HCT116 (cell line): Measurements from ENCODE around the gene MRPS23. TPM values are rescaled to one million over a fixed set of nuclear protein-coding genes. Genes with fewer than 3 reads are reported as not detected.

ENCODE experiments used
- ATAC-seq: fragments of 200-7000 bp; cut with Tn5 transposase; 2 replicates; pipeline ENCODE4 v1.9.1; 2020; ENCODE audit warnings: mild to moderate bottlenecking, moderate library complexity
- BruUV-seq: library from RNA; stranded (reverse); fragments of 400-500 nt; replicated peaks from 2 replicates; lab custom pipeline; 2021; lab: Mats Ljungman, UMichigan
- CTCF ChIA-PET: fragments of 300-600 bp; sonication (Branson Sonifier 250); formaldehyde crosslinking; loops from one replicate; lab custom pipeline; 2021; ENCODE audit warnings: antibody characterized with exemption; lab: Charles Lee
- POLR2A ChIA-PET: fragments of 300-600, 350-600 bp; sonication (Branson Sonifier 250); formaldehyde crosslinking; loops from one replicate; lab custom pipeline; 2021; ENCODE audit warnings: antibody characterized with exemption; lab: Charles Lee
- RAD21 ChIA-PET, 2 experiments: fragments of 300-600 bp; sonication (Branson Sonifier 250); formaldehyde crosslinking; loops; one replicate each; lab custom pipeline; 2023; ENCODE audit warnings: low total read pairs in 2 of 2; ENCODE audit not compliant: uncharacterized antibody in 2 of 2, unreplicated experiment in 2 of 2, low non-redundant PET in 1 of 2; lab: Charles Lee
- DNase-seq: peaks from one replicate; pipeline ENCODE4 v3.0.0-alpha.2; 2010; ENCODE audit warnings: low read depth, low spot score
- H2AFZ ChIP-seq: fragments of 200-600 bp; shearing (Covaris generic), sonication (generic); 2 replicates; pipeline ENCODE4 v1.6.1; 2017; ENCODE audit warnings: low read depth, mixed run types, mixed read lengths, antibody characterized with exemption, low read length; ENCODE audit not compliant: poor library complexity, severe bottlenecking
- H3K27ac ChIP-seq: 2 replicates; pipeline ENCODE4 v1.5.1; 2012; ENCODE audit warnings: low read depth, low read length
- H3K27me3 ChIP-seq: fragments of 200-600 bp; sonication (generic); 2 replicates; pipeline ENCODE4 v1.6.1; 2016; ENCODE audit warnings: mixed run types, low read length, mixed read lengths; ENCODE audit not compliant: insufficient read depth
- H3K36me3 ChIP-seq, 2 experiments: fragments of 200-500 bp in 1 of 2; fragments of 200-600 bp in 1 of 2; sonication (Bioruptor generic) in 1 of 2; sonication (generic) in 1 of 2; 2 replicates each; pipeline versions ENCODE4 v1.5.1 to v1.6.1; 2014 to 2016; ENCODE audit warnings: low read length in 2 of 2, inconsistent platforms in 1 of 2, mixed read lengths in 1 of 2, mixed run types in 1 of 2; ENCODE audit not compliant: insufficient read depth in 2 of 2, control insufficient read depth in 1 of 2
- H3K4me1 ChIP-seq, 2 experiments: fragments of 200-600 bp in 1 of 2; sonication (generic) in 1 of 2; 2 replicates each; pipeline versions ENCODE4 v1.5.1 to v1.6.1; 2012 to 2017; ENCODE audit warnings: low read length in 2 of 2, inconsistent platforms in 1 of 2, mild to moderate bottlenecking in 1 of 2, mixed read lengths in 1 of 2, mixed run types in 1 of 2, moderate library complexity in 1 of 2; ENCODE audit not compliant: insufficient read depth in 2 of 2, control insufficient read depth in 1 of 2
- H3K4me2 ChIP-seq: fragments of 200-600 bp; sonication (generic); 2 replicates; pipeline ENCODE4 v1.6.1; 2017; ENCODE audit warnings: mixed run types, low read length, mixed read lengths
- H3K4me3 ChIP-seq, 2 experiments: fragments of 200-600 bp in 1 of 2; sonication (generic) in 1 of 2; replicated peaks in 1 of 2; 2 replicates each; pipeline ENCODE4 v1.5.1; 2011 to 2016; ENCODE audit warnings: low read length in 2 of 2, control low read depth in 1 of 2, low read depth in 1 of 2, mild to moderate bottlenecking in 1 of 2, mixed read lengths in 1 of 2, mixed run types in 1 of 2
- H3K79me2 ChIP-seq: fragments of 200-600 bp; sonication (generic); 2 replicates; pipeline ENCODE4 v1.6.1; 2017; ENCODE audit warnings: mild to moderate bottlenecking, mixed run types, low read length, moderate library complexity, mixed read lengths; ENCODE audit not compliant: insufficient read depth
- H3K9ac ChIP-seq: fragments of 200-600 bp; sonication (generic); 2 replicates; pipeline ENCODE4 v1.6.1; 2016; ENCODE audit warnings: low read length, mixed read lengths
- H3K9me2 ChIP-seq: fragments of 200-600 bp; sonication (generic), shearing (Covaris generic); 2 replicates; pipeline ENCODE4 v1.6.1; 2017; ENCODE audit warnings: mixed run types, mild to moderate bottlenecking, moderate library complexity; ENCODE audit not compliant: insufficient read depth
- H3K9me3 ChIP-seq, 2 experiments: fragments of 200-500 bp in 1 of 2; fragments of 200-600 bp in 1 of 2; sonication (Bioruptor generic) in 1 of 2; sonication (generic) in 1 of 2; 2 replicates each; pipeline ENCODE4 v1.6.1; 2014 to 2017; ENCODE audit warnings: low read length in 2 of 2, mixed read lengths in 2 of 2, inconsistent platforms in 1 of 2, low read depth in 1 of 2, mild to moderate bottlenecking in 1 of 2, mixed run types in 1 of 2, moderate library complexity in 1 of 2; ENCODE audit not compliant: control insufficient read depth in 1 of 2, insufficient read depth in 1 of 2
- H4K20me1 ChIP-seq: fragments of 200-600 bp; sonication (generic), shearing (Covaris generic); 2 replicates; pipeline ENCODE4 v1.6.1; 2017; ENCODE audit warnings: mixed run types, mild to moderate bottlenecking, moderate library complexity; ENCODE audit not compliant: insufficient read depth
- ATF3 ChIP-seq: IDR thresholded peaks from 2 replicates; pipeline ENCODE4 v1.6.1; 2012
- CBX3 ChIP-seq: IDR thresholded peaks from 2 replicates; pipeline ENCODE4 v1.6.1; 2012; ENCODE audit warnings: low read depth
- EGR1 ChIP-seq: IDR thresholded peaks from 2 replicates; pipeline ENCODE4 v1.6.1; 2012; ENCODE audit warnings: low read depth
- ELF1 ChIP-seq: IDR thresholded peaks from 2 replicates; pipeline ENCODE4 v1.6.1; 2012; ENCODE audit warnings: low read depth, borderline replicate concordance
- EZH2 ChIP-seq: fragments of 200-600 bp; sonication (generic); IDR thresholded peaks from 2 replicates; pipeline ENCODE4 v1.6.1; 2017; ENCODE audit warnings: antibody characterized with exemption, mixed run types
- FOSL1 ChIP-seq: IDR thresholded peaks from 2 replicates; pipeline ENCODE4 v1.6.1; 2012; ENCODE audit warnings: low read depth
- JUND ChIP-seq: IDR thresholded peaks from 2 replicates; pipeline ENCODE4 v1.6.1; 2012
- POLR2AphosphoS5 ChIP-seq: IDR thresholded peaks from 2 replicates; pipeline ENCODE4 v1.6.1; 2011; ENCODE audit warnings: mild to moderate bottlenecking, low read depth, low read length, moderate library complexity
- RAD21 ChIP-seq: IDR thresholded peaks from 2 replicates; pipeline ENCODE4 v1.6.1; 2012; ENCODE audit warnings: low read depth, mild to moderate bottlenecking
- REST ChIP-seq: IDR thresholded peaks from 2 replicates; pipeline ENCODE4 v1.6.1; 2012; ENCODE audit warnings: low read depth
- SIN3A ChIP-seq: IDR thresholded peaks from 2 replicates; pipeline ENCODE4 v1.6.1; 2012; ENCODE audit warnings: low read depth
- SP1 ChIP-seq: IDR thresholded peaks from 2 replicates; pipeline ENCODE4 v1.6.1; 2012; ENCODE audit warnings: low read depth
- SRF ChIP-seq: IDR thresholded peaks from 2 replicates; pipeline ENCODE4 v1.6.1; 2012; ENCODE audit warnings: low read depth
- TCF7L2 ChIP-seq: IDR thresholded peaks from 2 replicates; pipeline ENCODE4 v1.7.0; 2011; ENCODE audit warnings: borderline replicate concordance, inconsistent platforms; ENCODE audit not compliant: insufficient read depth, insufficient read length; ENCODE audit errors: extremely low read depth
- YY1 ChIP-seq: IDR thresholded peaks from 2 replicates; pipeline ENCODE4 v1.6.1; 2011; ENCODE audit warnings: low read length, low read depth, moderate library complexity, mild to moderate bottlenecking; ENCODE audit not compliant: insufficient replicate concordance; ENCODE audit errors: extremely low read depth
- ZBTB33 ChIP-seq: IDR thresholded peaks from 2 replicates; pipeline ENCODE4 v1.6.1; 2011; ENCODE audit warnings: mild to moderate bottlenecking, low read length, moderate library complexity; ENCODE audit not compliant: insufficient replicate concordance; ENCODE audit errors: extremely low read depth
- ZFX ChIP-seq: fragments of 450-650 bp; IDR thresholded peaks from 2 replicates; pipeline ENCODE4 v1.6.1; 2017
- ZNF274 ChIP-seq: fragments of 200-500 bp; sonication (Bioruptor generic); IDR thresholded peaks from 2 replicates; pipeline ENCODE4 v1.6.1; 2014; ENCODE audit warnings: mild to moderate bottlenecking, low read depth, low read length, inconsistent platforms
- intact Hi-C: fragments of 100-400 bp; cut with micrococcal nuclease; formaldehyde crosslinking; loops from 2 replicates; pipeline ENCODE4 v1.10.0; 2022
- total RNA-seq: library from RNA; stranded (reverse); gene quantifications from one replicate; pipeline ENCODE4 v1.2.1, GENCODE V29; 2021; ENCODE audit not compliant: unreplicated experiment
- TF ChIP-seq, protein P1 (sequence below), 3 experiments: fragments of 200-600 bp in 1 of 3; sonication (generic) in 1 of 3; IDR thresholded peaks in 2 of 3; conservative IDR thresholded peaks in 1 of 3; 2 replicates each; pipeline ENCODE4 v1.5.1; 2012 to 2017; ENCODE audit warnings: low read depth in 2 of 3, low read length in 2 of 3, antibody characterized with exemption in 1 of 3, borderline replicate concordance in 1 of 3, control low read depth in 1 of 3, mild to moderate bottlenecking in 1 of 3, mixed read lengths in 1 of 3, mixed run types in 1 of 3, moderate library complexity in 1 of 3; ENCODE audit not compliant: insufficient read depth in 1 of 3

The MRPS23 gene
- total RNA-seq, 1 experiment from 2014 or later: 109 TPM

- peak overlapping the region; percentile 13 for H3K4me2 ChIP-seq
- DNase-seq (no peak), ATAC-seq (no peak)
- H3K9ac ChIP-seq: no peak overlapping the region; the same call in 1 of the 2 replicates
- POLR2A ChIA-PET: interaction anchor here (1.1 kb wide), 1 partner anchor 126 kb away, joined by 3 read pairs; no protein-coding TSS in a partner anchor
- H3K36me3 ChIP-seq: peaks cover 2 to 41% of the 10 kb centered on the region in 2 experiments; a peak in 2 of 4 replicates
- H4K20me1 ChIP-seq: no peaks in the 10 kb centered on the region
- RAD21 ChIA-PET: no interaction called here
- intact Hi-C loops: no loop called here
- no peak overlapping the region for H2AFZ ChIP-seq
- H3K79me2 ChIP-seq: peaks cover 4% of the 10 kb centered on the region; the same call in 1 of the 2 replicates
- H3K9me3 ChIP-seq: no peaks in the 10 kb centered on the region
- no peaks in the 10 kb centered on the region for H3K27me3 ChIP-seq
- no TSS peak for BruUV-seq
- peaks cover 71 to 98% of the 10 kb centered on the region in 2 experiments for H3K4me1 ChIP-seq
- peak overlapping the region; percentile 1; the same call in 1 of the 2 replicates for H3K27ac ChIP-seq
- no peaks in the 10 kb centered on the region for H3K9me2 ChIP-seq
- H3K4me3 ChIP-seq: no peak overlapping the region
- CTCF ChIA-PET: interaction anchor here (4.3 kb wide), 1 partner anchor 14 kb away, joined by 28 read pairs; no protein-coding TSS in a partner anchor
- TF ChIP-seq SP1 (no peak), RAD21 (no peak), POLR2AphosphoS5 (no peak), REST (no peak), YY1 (no peak), ZBTB33 (no peak), CBX3 (no peak), ELF1 (no peak), ATF3 (no peak), JUND (no peak), EZH2 (no peak), TCF7L2 (no peak), FOSL1 (no peak), SRF (no peak), ZFX (no peak), SIN3A (no peak), ZNF274 (no peak), EGR1 (no peak)
- TF ChIP-seq, protein P1, sequence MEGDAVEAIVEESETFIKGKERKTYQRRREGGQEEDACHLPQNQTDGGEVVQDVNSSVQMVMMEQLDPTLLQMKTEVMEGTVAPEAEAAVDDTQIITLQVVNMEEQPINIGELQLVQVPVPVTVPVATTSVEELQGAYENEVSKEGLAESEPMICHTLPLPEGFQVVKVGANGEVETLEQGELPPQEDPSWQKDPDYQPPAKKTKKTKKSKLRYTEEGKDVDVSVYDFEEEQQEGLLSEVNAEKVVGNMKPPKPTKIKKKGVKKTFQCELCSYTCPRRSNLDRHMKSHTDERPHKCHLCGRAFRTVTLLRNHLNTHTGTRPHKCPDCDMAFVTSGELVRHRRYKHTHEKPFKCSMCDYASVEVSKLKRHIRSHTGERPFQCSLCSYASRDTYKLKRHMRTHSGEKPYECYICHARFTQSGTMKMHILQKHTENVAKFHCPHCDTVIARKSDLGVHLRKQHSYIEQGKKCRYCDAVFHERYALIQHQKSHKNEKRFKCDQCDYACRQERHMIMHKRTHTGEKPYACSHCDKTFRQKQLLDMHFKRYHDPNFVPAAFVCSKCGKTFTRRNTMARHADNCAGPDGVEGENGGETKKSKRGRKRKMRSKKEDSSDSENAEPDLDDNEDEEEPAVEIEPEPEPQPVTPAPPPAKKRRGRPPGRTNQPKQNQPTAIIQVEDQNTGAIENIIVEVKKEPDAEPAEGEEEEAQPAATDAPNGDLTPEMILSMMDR (IDR thresholded peaks at IDR 0.05 in 2 of 3, conservative IDR thresholded peaks at IDR 0.05 in 1 of 3; ENCODE audit: borderline replicate concordance in 1 of 3, insufficient read depth in 1 of 3, low read depth in 2 of 3, low read length in 2 of 3): no peak
These were observed 23.6 kb upstream of the MRPS23 start for GRCh38 chr17:57873261-57874057.
